AG04450 (cell line): ENCODE data around the gene STK10. TPM values are rescaled to one million over a fixed set of nuclear protein-coding genes. Genes with fewer than 3 reads are reported as not detected.
"Not testable (repeated sequence)": the region's sequence is repeated elsewhere in the genome, so short reads cannot be mapped to it uniquely, and the experiment has no call there.

Experiments
- CTCF ChIA-PET: fragments of 300-600, 350-600 bp; formaldehyde crosslinking; extraction: SDS; loops from one replicate; lab custom pipeline; 2022; ENCODE audit warnings: antibody characterized with exemption, inconsistent platforms; lab: Charles Lee
- POLR2A ChIA-PET: fragments of 350-600 bp; formaldehyde crosslinking; extraction: SDS; loops from one replicate; lab custom pipeline; 2021; ENCODE audit warnings: antibody characterized with exemption, inconsistent platforms; lab: Yijun Ruan, JAX
- DNase-seq: peaks from one replicate; pipeline ENCODE4 v3.0.0-alpha.2; 2011; ENCODE audit warnings: low read depth, low spot score
- H3K27ac ChIP-seq: one replicate; pipeline ENCODE4 v1.5.1; 2012; ENCODE audit warnings: low read depth, low read length, control low read depth
- H3K27me3 ChIP-seq: one replicate; pipeline ENCODE4 v1.6.0; 2012; ENCODE audit warnings: low read length; ENCODE audit not compliant: control insufficient read depth, insufficient read depth
- H3K4me3 ChIP-seq: 2 replicates; pipeline ENCODE4 v1.5.1; 2011; ENCODE audit warnings: mild to moderate bottlenecking, low read depth, low read length, control low read depth
- H3K9me3 ChIP-seq: 2 replicates; pipeline ENCODE4 v1.5.1; 2012; ENCODE audit warnings: low read length; ENCODE audit not compliant: control insufficient read depth, insufficient read depth
- polyA plus RNA-seq: library from polyadenylated mRNA; depleted of rRNA; stranded (reverse); fragments of >200 nt; gene quantifications from 2 replicates; pipeline ENCODE4 v1.2.3, GENCODE V29; 2011
- TF ChIP-seq, protein P1 (sequence below): IDR thresholded peaks from 2 replicates; pipeline ENCODE4 v1.5.1; 2011; ENCODE audit warnings: low read depth, low read length, control low read depth, inconsistent platforms

The STK10 gene
- polyA plus RNA-seq, 1 experiment: 7.8 TPM

DNA sequence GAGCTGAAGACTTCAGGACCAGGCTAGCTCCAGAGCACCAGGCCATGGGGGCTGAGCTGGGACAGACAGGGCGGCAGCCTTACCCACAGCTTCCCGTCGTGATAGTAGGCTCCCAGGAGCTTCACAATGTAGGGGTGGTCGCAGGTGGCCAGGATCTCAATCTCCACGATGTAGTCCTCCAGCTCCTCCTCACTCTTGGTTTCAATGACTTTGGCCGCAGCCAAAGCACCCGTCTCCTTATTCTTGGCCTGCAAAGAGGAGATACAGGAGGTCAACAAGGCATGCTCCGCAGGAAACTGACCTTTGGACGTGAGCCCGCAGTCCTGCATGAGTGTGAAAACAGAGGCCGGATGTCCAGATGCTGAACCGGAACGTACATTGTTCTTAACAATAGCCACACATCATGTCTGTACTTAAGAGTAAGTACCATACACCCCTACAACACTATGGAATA, 31.5 kb downstream of the STK10 start:
- POLR2A ChIA-PET: no interaction called here
- TF ChIP-seq, protein P1, sequence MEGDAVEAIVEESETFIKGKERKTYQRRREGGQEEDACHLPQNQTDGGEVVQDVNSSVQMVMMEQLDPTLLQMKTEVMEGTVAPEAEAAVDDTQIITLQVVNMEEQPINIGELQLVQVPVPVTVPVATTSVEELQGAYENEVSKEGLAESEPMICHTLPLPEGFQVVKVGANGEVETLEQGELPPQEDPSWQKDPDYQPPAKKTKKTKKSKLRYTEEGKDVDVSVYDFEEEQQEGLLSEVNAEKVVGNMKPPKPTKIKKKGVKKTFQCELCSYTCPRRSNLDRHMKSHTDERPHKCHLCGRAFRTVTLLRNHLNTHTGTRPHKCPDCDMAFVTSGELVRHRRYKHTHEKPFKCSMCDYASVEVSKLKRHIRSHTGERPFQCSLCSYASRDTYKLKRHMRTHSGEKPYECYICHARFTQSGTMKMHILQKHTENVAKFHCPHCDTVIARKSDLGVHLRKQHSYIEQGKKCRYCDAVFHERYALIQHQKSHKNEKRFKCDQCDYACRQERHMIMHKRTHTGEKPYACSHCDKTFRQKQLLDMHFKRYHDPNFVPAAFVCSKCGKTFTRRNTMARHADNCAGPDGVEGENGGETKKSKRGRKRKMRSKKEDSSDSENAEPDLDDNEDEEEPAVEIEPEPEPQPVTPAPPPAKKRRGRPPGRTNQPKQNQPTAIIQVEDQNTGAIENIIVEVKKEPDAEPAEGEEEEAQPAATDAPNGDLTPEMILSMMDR: no peak
- H3K27ac ChIP-seq: no peak overlapping the region
- no peaks in the 10 kb centered on the region for H3K27me3 ChIP-seq
- H3K9me3 ChIP-seq: no peaks in the 10 kb centered on the region
- no peak overlapping the region for H3K4me3 ChIP-seq
- CTCF ChIA-PET: interaction anchor here (0.6 to 1.4 kb wide), 3 partner anchors 11 to 49 kb away, joined by 3 to 5 read pairs (median 4); no protein-coding TSS in a partner anchor
- DNase-seq: no peak

DNA sequence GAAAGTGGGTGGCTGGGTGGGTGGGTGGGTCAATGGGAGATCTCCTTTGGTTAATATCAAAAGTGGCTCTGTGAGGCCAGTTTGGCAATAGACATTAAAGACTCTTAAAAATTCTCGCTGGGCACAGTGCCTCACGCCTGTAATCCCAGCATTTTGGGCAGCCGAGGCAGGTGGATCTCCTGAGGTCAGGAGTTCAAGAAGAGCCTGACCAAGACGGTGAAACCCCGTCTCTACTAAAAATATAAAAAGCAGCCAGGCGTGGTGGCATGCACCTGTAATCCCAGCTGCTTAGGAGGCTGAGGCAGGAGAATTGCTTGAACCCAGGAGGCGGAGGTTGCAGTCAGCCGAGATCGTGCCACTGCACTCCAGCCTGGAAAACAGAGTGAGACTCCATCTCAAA, 32.9 kb downstream of the STK10 start:
- H3K9me3 ChIP-seq, POLR2A ChIA-PET, H3K27me3 ChIP-seq, H3K27ac ChIP-seq, H3K4me3 ChIP-seq, DNase-seq: not testable (repeated sequence)
- CTCF ChIA-PET: interaction anchor here (0.6 to 1.4 kb wide), 2 partner anchors 32 to 1295 kb away, joined by 3 to 5 read pairs; no protein-coding TSS in a partner anchor

DNA sequence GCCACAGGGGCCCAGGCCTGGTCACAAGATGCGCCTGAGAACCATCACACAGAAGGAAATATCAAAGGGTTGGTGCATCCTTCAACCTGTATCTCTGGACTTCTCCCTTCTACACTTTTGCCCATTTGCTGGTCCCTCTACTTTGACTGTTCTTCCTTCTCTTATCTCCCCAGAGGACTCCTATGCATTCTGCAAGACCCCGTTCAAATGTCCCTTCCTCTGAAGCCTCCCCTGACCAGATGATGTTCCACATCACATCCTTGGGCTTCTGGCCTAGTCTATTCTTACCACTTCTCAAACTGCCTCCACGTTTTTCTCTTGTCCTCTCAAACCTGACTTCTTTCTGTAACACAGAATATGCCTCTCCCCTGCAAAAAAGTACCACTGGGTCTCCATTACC, 34.3 kb downstream of the STK10 start:
- ChIA-PET POLR2A (no interaction called here), CTCF (interaction anchor here (0.8 to 0.9 kb wide), 2 partner anchors 8 to 35 kb away, joined by 3 to 4 read pairs; no protein-coding TSS in a partner anchor)
- no peak for DNase-seq
- TF ChIP-seq, protein P1: no peak
- no peaks in the 10 kb centered on the region for H3K9me3 ChIP-seq
- no peak overlapping the region for H3K27ac ChIP-seq
- H3K27me3 ChIP-seq: no peaks in the 10 kb centered on the region
- no peak overlapping the region for H3K4me3 ChIP-seq

DNA sequence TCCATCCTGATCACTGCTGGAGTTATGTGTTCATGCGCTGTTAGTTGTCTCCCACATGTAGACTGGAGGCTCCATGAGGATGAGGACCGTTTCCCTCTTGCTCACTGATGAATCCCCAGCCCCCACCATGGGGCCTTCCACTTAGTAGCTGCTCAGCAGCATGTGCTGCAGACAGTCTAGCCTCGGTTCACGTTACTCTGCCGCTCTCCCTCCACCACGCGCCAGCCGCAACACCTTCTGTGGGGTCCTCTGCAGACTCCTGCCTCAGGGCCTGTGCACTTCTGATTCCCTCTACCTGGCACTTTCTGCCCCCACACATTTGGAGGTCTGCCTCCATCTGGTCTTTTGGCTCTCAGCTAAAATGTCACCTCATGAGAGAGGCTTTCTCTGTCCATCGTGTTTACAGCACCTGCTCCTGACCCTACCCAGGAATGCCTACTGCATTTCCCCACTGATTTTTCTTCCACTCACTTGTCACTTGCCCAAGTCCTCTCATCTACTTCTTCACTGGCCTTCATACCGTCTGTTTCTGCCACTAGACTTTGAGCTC, 36.3 kb downstream of the STK10 start:
- H3K27me3 ChIP-seq: no peaks in the 10 kb centered on the region
- CTCF ChIA-PET: interaction anchor here (2.0 kb wide), 1 partner anchor 37 kb away, joined by 8 read pairs; the partner anchor contains the start of gene STK10
- POLR2A ChIA-PET: no interaction called here
- TF ChIP-seq, protein P1: no peak
- no peak overlapping the region for H3K4me3 ChIP-seq
- H3K9me3 ChIP-seq: no peaks in the 10 kb centered on the region
- no peak overlapping the region for H3K27ac ChIP-seq
- no peak for DNase-seq

DNA sequence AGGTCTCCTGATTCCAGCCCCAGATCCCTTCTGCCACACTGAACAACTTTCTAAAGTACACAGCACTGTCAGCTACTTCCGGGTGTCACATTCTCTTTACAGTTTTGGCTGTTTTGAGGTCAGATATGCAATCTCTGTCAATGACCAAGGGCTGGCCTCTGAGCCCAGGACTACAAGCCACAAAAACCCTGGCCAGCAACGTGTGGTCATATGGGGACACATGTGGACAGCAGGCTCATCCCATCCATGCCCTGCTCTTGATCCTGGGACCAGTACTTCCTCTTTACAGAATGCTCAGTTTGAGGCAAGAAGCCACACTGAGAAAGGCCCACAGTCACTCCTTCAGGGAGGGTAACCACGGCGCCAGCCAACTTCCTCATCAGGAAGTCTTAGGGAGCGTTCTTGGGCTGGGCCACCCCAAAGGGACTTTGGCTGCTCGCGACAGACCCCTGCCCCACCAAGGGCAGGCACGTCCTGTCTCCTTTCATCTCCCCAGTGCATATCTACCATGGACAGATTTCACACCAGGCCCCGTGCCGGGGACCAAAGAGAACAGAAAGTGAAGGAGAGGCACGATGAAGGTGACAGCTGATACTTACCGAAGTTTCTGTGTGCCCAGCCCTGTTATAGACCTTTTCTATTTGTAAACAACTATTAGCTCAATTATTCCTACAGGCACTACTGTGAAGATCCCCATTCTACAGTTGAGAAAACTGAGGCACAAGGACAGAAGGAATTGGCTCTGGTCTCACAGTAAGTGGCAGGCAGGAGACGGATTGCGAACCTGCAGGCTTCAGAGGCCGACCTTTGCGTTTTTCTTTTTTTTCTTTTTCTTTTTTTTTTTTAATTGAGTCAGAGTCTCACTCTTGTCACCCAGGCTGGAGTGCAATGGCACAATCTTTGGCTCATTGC, 37.3 kb downstream of the STK10 start:
- H3K4me3 ChIP-seq: no peak overlapping the region
- H3K9me3 ChIP-seq: no peaks in the 10 kb centered on the region
- no peak overlapping the region for H3K27ac ChIP-seq
- TF ChIP-seq, protein P1: no peak
- DNase-seq: no peak
- H3K27me3 ChIP-seq: no peaks in the 10 kb centered on the region
- ChIA-PET POLR2A (no interaction called here), CTCF (interaction anchor here (0.6 to 2.0 kb wide), 4 partner anchors 38 to 132 kb away, joined by 3 to 8 read pairs (median 4); partner anchors contain the start of gene STK10)

DNA sequence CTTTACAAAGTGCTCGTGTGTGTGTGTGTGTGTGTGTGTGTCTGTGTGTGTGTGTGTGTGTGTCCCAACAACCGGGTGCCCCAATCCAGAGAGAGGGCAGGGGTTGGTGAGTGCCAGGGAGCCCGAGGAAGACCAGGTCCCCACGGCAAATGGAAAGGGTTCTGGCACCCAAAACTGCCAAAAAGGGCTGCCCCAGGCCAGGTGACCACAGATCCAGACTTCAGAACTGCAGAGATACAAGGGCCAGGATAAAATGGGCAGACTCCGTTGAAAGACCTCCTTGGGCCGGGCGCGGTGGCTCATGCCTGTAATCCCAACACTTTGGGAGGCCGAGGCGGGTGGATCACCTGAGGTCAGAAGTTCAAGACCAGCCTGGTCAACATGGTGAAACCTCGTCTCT, 38.5 kb downstream of the STK10 start:
- H3K9me3 ChIP-seq, POLR2A ChIA-PET, H3K27me3 ChIP-seq, H3K4me3 ChIP-seq, DNase-seq: not testable (repeated sequence)
- H3K27ac ChIP-seq: peak overlapping the region; percentile 39
- CTCF ChIA-PET: interaction anchor here (1.2 kb wide), 1 partner anchor 39 kb away, joined by 3 read pairs; no protein-coding TSS in a partner anchor
